CMK (cell line): ENCODE measurements around the gene BCL2L14.

ENCODE experiments used
- DNase-seq: peaks from one replicate; pipeline ENCODE4 v3.0.0-alpha.2; 2010; ENCODE audit warnings: low read depth

BCL2L14 gene

GRCh38 chr12:12070674-12071656 lies at the start of gene BCL2L14:
BCL2L14 (plus strand) TSS chr12:12070939; CDS start chr12:12079306, 8,367 bp downstream.
- no peak for DNase-seq

- no peak for DNase-seq
Measured at GRCh38 chr12:12022306-12022936, 48.3 kb upstream of the BCL2L14 start.

- no peak for DNase-seq
Measured at GRCh38 chr12:12023456-12023855, 47.3 kb upstream of the BCL2L14 start.

- DNase-seq, result no peak
Measured at GRCh38 chr12:12024911-12025682, 45.6 kb upstream of the BCL2L14 start.

- DNase-seq, result no peak
Measured at GRCh38 chr12:12025799-12026386, 44.8 kb upstream of the BCL2L14 start.

- DNase-seq, result no peak
Measured at GRCh38 chr12:12028668-12029402, 41.9 kb upstream of the BCL2L14 start.

- no peak for DNase-seq
Measured at GRCh38 chr12:12029653-12030052, 41.1 kb upstream of the BCL2L14 start.

- no peak for DNase-seq
Measured at GRCh38 chr12:12032260-12032791, 38.4 kb upstream of the BCL2L14 start.

GRCh38 chr12:12032851-12033797 lies 37.6 kb upstream of the BCL2L14 start:
- peak; percentile 62 for DNase-seq

GRCh38 chr12:12033824-12034223 lies 36.9 kb upstream of the BCL2L14 start:
- DNase-seq, result no peak

- DNase-seq, result no peak
Measured at GRCh38 chr12:12034344-12034743, 36.4 kb upstream of the BCL2L14 start.

- no peak for DNase-seq
Measured at GRCh38 chr12:12035229-12035628, 35.5 kb upstream of the BCL2L14 start.

GRCh38 chr12:12036901-12037300 lies 33.8 kb upstream of the BCL2L14 start:
- DNase-seq, result no peak

GRCh38 chr12:12039897-12040296 lies 30.8 kb upstream of the BCL2L14 start:
- no peak for DNase-seq

- DNase-seq, result no peak
Measured at GRCh38 chr12:12046401-12046800, 24.3 kb upstream of the BCL2L14 start.

- no peak for DNase-seq
Measured at GRCh38 chr12:12047682-12048081, 23.1 kb upstream of the BCL2L14 start.

- no peak for DNase-seq
Measured at GRCh38 chr12:12048266-12048665, 22.5 kb upstream of the BCL2L14 start.

GRCh38 chr12:12048714-12049113 lies 22.0 kb upstream of the BCL2L14 start:
- DNase-seq, result no peak

GRCh38 chr12:12051668-12052067 lies 19.1 kb upstream of the BCL2L14 start:
- no peak for DNase-seq

- no peak for DNase-seq
Measured at GRCh38 chr12:12054993-12055392, 15.7 kb upstream of the BCL2L14 start.
